GM18499 (cell line): ENCODE measurements around the gene SULT1C3.
"Not testable (repeated sequence)": the region's sequence is repeated elsewhere in the genome, so short reads cannot be mapped to it uniquely, and the experiment has no call there.

Source experiments
- ATAC-seq: cut with Tn5 transposase; IDR thresholded peaks from one replicate; pipeline ENCODE4 v1.9.1; 2021; ENCODE audit warnings: moderate number of reproducible peaks; ENCODE audit not compliant: insufficient read depth, unreplicated experiment

Gene SULT1C3

DNA sequence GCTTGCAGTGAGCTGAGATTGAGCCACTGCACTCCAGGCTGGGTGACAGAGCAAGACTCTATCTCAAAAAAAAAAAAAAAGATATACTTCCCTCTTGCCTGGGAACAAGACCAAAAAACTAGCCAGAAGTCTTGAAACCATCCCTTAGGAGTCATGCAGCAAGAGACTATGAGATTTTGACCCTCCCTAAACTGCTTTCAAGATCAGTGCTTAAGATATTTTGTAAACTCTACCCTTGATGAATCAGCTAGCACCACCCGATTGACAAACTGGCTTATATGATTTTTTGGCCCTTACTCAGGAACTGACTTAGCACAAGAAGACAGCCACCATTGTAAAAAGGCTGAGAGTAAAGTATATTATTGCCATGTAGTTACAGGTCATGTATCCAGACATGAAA is 3.8 kb downstream of the SULT1C3 start:
- ATAC-seq = no peak

DNA sequence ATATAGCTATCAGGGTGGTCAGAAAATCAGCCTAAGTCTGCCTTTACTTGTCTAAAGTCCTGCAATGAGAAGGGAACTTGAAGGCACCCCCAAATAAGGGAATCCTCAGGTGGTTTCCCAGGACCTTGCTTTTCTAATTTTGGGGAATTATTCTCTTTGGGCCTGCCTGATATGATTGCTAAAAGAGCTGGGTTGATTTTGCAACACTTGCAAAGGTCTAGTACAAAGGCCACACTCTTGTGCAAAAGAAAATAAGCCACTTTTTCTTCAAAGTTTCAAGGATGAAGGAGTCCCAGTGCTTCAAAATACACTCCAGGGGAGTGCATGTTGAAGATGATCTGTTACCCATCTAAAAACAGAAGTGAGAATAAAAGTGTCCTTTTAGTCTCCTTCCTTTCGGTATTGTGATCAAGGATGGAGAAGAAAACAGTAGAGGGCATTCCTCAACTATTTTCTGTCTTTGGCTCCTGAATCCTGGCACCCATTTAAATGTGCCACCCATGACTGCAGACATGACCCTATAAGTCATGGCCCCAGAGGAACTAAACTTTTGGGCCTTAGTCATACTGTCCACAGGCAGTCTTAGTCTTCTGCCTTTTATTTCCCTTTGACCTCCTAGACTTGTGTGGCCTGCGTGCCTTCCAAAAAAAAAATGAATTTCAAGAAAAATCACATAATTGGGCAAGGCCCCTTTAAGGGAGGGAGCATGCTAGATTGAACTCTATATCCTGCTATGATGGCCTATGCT is 5.1 kb downstream of the SULT1C3 start:
- ATAC-seq = no peak

DNA sequence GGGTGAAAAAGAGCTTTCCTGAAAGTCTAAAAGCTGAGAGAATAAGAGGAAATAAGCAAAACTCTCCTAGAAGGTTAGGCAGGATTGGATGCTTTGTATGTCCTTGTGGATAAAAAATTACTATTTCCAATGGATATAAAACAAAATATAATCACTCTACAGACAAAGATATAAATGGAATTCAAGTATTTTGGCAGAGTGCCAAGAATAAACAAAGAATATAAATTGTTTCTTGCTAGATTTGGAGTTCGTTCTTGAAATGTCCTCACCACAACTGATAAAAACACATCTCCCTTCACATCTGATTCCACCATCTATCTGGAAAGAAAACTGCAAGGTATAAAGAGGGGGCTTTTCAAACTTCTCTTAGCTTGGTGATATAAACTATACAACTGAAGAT is 13.3 kb downstream of the SULT1C3 start:
- ATAC-seq = no peak

DNA sequence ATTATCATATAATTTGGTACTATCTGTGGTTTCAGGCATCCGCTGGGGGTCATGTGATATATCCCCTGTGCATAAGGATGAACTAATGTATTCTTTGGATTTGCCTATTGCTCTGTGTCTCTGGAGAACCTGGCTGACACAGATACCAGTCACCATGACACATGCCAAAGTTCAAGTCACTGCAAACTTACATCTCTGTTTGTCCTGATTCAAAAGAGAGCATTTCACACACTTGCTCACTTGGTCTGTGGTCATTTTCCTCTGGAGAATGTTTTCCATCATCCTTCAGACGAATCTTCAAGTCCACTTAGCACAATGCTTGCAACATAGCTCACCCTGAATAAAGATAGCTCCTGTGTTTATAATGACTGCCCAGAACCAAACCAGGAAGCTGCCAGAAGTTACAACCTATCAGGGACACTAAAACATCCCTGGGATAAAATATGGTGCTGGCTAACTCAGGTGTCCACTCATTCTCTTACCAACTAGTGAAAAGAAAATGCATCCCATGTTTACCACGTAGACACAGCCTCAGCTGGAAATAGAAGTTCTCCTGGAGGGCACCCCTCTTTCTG is 18.1 kb downstream of the SULT1C3 start:
- no peak for ATAC-seq

DNA sequence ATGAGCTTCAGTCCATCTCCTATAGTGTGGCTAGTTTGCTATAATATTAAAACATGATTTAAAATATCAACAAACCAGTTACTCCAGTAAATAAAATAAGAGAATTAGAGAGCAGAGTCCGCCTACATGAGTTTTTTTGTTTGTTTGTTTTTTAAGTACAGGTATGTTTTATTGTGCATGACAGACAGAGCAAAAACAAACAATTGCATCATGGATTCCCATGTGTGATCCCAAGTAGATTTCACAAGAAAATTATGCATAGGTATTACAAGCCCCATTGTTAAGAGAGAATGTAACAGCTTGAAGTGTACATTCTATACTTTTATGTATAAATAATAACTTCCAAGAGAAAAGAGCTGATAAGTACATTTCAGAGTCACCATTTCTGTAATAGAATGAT is 21.0 kb downstream of the SULT1C3 start:
- ATAC-seq = no peak

DNA sequence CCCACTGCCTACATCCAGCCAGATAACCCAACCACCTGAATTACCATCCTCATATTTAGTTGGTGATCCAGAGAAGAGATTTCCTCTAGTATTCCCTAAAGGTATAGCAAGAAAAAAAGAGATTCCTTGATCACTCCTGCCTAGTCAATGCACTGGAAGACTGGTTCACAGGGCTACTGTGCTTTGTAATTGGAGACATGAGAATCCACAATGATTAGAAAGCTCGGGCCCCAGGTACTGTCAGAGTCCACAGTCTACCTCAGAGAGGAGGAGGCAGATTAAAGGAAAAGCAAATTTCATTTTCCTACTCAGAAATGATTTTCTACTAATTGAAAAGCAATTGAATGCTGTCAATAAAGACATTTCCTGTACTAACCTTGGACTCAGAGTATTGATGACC is 22.3 kb downstream of the SULT1C3 start:
- ATAC-seq = no peak

DNA sequence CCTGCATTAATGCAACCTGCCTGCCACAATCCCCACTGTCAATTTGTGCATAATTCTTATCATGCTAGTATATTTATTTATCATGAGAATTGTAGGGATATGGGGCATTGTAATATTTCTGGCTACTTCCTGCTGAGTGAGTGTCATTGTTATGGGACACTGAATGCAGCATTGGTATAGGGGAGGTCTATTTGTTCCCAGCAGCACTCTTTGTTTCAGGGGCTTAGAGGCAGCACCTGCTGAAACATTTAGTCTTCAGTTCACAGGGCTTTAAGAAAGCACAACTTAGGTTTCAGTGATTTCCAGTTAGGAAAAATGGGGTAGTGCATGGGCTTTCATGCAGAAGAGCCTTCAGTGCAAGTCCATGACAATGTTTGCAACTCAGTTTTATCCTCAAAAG is 23.6 kb downstream of the SULT1C3 start:
- no peak for ATAC-seq

DNA sequence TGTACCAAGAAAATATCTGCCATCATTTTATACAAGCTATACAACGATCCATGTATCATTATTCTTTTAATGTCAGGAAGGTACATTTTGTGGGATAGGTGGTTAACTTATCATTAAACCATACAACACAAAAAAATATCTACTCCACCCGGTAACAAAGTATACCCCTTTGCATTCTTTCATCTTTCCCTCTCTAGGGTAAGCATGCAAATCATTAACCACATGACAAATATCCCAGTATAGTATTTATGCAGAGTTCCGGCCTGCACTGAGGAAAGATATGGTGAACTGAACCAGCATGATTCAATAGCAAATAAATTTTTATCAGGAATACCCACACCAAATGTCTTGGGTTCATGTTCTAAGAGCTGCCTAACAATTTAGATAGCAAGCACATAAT is 26.4 kb downstream of the SULT1C3 start:
- no peak for ATAC-seq

DNA sequence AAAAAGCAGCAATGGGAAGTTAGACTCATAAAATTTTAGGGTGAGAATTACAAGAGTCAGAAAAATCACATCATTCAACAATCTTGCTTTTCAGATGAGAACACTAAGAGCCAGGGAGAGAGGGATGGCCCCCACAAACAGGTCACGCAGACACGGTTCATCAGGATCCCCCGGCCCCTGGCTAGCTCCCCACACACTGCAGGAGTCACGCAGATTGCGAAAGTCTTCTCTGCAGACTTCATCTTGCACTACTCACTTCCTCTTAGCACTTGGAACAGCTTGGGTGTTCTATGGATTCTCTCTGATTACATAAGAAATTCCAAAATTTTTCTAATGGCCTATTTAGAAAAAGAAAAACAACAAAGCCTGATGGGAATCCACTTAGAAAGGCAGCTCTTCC is 27.3 kb downstream of the SULT1C3 start:
- no peak for ATAC-seq

DNA sequence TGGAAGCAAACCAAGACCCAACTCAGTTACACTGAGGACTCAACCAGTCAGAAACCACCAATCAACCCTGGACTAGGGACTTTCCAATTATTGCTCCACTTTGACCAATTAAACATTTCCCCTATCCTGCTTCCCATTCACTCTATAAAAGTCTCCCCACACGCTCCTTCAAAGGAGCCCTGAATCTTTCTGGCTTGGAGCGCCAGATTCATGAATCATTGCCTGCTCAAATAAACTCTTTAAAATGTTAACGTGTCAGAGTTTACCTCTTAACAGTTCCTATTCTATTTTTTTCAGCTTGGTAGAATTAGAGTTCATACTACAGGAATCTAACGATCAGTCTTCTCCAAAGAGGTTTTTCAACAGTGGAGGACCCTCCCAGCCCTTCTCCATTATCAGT is 28.2 kb downstream of the SULT1C3 start:
- no peak for ATAC-seq

DNA sequence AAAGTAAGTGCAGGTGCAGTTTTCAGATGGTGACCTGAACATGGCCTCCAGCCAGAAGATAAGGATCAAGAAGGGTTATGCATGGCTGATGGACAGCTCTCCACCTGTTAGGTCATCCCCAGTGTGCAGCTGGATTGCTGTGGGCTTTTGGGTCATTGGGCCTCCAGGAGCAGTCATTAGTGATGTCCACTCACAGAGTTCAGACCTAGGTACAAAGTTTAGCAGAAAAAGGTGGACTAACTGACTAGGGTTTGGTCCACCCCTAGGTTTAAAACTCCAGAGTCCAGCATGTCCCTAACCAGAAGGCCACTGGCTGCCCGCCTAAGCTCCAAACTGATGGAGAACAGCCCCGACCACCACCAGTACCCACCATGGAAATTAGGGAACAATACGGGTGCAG is 30.6 kb downstream of the SULT1C3 start:
- no peak for ATAC-seq

DNA sequence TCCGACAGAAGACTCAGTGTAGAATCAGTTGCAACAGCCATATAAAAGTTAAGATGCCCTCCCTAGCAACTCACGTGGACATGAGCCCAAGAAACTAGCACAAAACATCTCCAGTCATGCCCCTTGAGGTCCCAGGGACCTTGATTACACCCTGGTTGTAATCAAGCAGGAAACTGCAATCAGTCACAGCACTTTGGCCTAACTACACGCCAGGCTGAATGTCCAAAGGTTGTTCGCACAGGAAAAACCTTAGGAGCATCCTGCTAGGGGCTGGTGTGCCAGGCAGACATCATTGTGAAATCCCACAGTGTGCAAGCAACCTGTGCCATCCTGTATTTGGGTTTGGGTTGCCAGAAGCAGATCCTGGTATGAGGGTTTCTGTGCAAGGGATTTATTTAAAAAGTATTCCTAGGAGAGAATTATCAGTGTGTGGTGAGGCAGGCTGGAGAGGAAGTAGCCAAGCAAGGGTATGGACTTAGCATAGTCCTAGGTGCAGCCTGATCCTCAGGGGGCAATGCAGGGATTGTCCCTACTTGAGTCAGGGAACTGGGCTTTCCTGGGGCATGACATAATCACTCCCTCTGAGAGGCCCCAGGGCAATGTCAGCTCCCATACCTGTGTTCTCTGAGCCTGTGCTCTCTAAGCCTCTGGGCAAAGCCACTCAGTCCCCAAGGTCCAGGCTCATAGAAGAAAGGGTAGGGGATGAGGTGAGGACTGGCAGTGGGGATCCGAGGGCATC is 31.2 kb downstream of the SULT1C3 start:
- ATAC-seq = no peak

DNA sequence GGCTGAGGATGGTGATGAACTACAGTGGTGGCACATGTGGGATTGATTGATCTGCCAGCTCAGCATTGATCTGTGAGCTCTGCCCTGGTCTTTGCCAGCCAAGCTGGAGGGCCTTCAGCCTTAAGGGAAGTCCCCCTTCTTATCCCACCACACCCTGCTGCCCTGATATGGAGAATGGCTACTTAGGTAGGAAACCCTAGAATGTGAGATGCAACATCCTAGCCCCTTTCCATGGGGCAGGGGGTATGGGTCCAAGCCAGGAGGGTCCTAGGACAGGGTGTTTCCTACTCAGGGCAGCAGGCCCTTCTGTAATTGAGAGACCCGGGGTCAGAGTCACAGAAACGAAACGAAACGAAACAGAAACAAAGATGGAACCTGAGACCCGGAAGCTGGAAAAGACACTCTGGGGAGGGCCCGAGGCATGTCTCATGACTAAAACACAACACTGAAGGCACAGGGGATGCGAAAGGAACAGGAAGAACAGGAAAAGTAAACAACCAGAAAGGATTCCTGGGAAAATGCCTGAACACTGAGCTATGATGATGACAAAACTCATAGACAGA is 32.0 kb downstream of the SULT1C3 start:
- no peak for ATAC-seq

DNA sequence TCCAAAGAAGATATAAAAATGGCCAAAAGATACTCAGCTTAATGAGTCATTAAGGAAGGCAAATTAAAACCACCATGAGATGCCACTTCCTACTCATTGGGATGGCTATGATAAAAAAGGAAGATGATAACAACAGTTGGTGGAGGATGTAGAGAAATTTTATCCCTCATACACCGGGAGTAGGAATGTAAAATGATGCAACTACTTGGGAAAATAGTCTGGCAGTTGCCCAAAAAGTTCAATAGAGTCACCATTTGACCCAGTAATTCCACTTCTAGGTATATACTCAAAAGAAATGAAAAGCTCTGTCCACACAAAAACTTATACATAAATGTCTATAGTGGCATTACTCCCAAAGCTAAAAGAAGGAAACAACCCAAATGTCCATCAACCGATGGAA is 38.9 kb downstream of the SULT1C3 start:
- ATAC-seq = no peak

DNA sequence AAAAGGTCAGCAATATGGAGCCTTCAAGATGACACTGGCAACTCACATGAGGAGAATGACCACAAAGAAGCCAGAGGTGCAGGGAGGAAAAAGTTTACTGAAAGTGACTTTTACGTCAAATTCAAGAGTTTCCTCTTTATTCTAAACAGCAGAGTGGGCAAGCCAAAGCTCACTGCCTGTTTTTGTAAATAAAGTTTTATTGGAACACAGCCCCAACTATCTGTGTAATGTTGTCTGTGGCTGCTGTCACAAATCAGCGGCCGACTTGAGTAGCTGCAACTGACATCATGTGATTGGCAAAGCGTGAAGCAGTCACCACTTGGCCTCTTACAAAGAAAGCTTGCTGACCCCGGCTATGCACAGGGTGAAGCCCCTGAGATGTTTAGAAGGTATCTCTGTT is 39.7 kb downstream of the SULT1C3 start:
- no peak for ATAC-seq

DNA sequence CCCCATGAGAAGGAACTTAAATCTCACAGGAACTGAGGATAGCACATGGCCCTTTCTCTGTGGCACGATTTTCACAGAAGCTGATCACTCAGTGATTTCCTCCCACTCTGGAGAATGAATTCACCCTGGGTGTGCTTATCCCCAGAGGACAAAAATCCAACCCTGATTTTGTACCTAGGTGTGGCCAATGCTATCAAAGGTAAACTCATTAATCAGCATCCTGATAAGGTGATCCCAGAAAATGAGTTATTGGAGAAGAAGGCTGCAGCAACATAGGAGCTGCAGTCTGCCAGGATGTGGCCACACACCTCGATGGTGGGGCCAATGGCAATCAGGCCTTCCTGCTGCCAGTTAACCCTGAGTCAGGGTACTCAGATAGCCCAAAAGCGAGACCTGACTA is 40.7 kb downstream of the SULT1C3 start:
- no peak for ATAC-seq

DNA sequence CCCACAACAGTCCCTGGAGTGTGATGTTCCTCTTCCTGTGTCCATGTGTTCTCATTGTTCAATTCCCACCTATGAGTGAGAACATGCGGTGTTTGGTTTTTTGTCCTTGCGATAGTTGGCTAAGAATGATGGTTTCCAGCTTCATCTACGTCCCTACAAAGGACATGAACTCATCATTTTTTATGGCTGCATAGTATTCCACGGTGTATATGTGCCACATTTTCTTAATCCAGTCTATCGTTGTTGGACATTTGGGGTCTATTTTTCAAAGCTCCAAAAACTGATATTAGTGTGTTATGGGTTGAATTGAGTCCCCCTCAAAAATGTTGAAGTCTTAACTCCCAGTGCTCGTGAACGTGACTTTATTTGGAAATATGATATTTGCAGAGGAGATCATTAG is 44.8 kb downstream of the SULT1C3 start:
- not testable (repeated sequence) for ATAC-seq

DNA sequence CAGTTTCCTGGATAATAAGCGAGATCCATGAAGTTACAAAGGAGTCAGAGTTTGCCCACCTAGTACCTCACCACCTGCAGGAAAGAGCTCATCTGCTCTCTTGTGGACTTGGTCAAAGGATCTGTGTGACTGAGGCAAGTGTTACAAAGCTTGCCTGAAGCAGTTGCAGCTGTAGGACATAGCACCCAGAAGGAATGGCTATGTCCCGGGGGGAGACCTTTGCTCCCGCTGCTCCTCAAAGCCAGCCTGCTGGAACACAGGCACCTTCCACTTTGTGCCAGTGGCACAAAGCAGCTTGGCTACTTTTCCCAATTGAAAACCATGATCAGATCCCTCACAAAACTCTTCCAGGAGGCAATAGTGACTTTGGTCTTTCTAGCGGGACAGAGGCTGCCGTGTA is 45.8 kb downstream of the SULT1C3 start:
- ATAC-seq = no peak

DNA sequence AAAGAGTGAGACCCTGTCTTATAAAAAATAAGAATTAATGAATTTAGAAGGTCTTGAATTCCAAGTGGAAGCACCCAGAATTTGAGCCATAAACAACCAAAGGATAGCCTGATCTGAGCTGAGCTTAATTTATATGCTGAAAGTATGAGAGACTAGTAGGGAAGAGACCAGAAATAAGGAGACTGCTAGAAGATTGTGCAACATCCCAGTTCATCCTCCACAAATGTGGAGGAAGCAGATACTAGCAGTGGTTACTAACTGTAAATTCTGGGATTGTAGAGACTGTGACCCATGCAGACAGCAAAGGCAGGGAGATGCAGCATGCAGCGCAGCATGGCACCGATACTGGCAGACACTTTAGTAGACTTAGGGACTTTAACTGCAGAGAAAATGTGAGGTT is 47.4 kb downstream of the SULT1C3 start:
- ATAC-seq = no peak

DNA sequence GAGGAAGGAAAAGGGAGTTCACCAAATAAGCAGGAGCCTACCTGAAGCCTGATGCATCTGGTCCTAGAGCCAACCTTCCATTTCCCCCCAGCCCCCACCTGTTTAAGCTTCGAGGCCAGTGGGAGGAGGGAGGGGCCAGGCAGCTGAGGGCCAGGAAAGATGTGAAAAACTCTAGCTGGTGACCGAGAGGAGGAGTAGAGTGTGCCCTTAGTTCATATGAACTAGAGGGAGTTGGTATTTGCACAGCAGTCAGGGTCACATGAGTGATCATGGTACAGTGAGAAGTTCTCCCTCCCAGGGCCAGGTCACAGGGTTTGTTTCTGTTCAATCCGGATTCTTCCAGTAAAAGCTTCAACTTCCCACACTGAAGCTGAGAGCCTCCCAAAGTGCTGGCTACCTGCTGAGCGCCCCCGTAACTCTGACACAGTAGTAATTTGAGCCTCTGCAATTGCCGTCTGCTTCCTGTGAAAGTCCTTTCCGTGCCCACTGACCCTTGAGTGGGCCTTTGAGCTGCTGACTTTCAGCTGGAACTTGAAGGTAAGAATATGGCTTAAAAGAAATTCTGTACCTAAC is 48.9 kb downstream of the SULT1C3 start, which contains the start of gene SULT1C2:
Gene SULT1C2, plus strand, starts transcription at position 362 of the 573 bp plus-strand sequence. CDS start 4,773 bp downstream, outside the sequence.
- no peak for ATAC-seq

DNA sequence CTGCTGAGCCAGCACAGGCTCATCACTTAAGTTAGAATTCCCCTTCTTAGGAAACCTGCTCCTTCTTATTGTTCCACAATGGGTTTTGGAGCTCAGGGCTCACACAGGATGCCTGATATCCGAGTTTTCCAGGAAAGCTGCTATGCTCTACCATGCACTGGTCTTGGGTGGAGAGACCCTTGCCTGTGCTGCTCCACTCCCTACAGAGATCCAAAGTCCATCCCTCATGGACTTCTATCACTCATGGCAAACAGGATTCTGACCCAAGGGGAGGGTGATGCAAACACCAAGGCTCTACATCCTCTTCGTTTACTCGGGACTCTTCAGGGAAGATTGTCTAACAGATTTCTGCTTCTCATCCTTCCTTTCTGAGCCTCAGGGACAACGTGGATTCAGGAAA is 54.1 kb downstream of the SULT1C3 start:
- no peak for ATAC-seq
